ENCODE data around the gene KRT39. TPM values are rescaled to one million over a fixed set of nuclear protein-coding genes. Genes with fewer than 3 reads are reported as not detected.

KRT39 gene
- polyA plus RNA-seq, 1 experiment: not detected

DNA sequence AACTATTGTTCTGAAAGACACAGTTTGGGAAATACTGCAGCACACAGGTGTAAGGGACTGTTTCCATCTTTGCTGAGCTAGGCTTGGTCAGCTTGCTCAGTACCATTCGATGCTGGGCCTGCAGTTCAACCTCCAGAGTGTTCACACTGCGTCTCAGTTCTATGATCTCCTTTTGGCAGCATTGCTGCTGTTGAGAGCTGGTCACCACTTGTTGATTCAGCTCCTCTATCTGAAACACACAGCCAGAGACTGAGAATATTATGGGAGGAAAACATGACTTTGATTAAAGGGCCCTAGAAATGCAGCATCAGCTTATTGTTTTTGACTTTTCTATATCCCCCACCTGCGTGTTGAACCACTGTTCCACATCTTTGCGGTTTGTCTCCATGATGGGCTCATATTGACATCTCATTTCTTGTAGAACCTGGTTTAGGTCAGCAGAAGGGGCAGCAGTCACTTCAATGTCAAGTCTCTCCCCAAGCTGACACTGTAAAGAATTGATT lies 4.6 kb downstream of the KRT39 start:
- Histone ChIP-seq H3K27me3 (ENCODE audit: control insufficient read depth, insufficient read depth, low read length) (no peaks in the 10 kb centered on the region), H3K4me3 (ENCODE audit: low read depth, low read length) (no peak overlapping the region), H3K36me3 (ENCODE audit: control insufficient read depth, insufficient read depth, low read length) (no peaks in the 10 kb centered on the region)
- TF ChIP-seq, protein P1, sequence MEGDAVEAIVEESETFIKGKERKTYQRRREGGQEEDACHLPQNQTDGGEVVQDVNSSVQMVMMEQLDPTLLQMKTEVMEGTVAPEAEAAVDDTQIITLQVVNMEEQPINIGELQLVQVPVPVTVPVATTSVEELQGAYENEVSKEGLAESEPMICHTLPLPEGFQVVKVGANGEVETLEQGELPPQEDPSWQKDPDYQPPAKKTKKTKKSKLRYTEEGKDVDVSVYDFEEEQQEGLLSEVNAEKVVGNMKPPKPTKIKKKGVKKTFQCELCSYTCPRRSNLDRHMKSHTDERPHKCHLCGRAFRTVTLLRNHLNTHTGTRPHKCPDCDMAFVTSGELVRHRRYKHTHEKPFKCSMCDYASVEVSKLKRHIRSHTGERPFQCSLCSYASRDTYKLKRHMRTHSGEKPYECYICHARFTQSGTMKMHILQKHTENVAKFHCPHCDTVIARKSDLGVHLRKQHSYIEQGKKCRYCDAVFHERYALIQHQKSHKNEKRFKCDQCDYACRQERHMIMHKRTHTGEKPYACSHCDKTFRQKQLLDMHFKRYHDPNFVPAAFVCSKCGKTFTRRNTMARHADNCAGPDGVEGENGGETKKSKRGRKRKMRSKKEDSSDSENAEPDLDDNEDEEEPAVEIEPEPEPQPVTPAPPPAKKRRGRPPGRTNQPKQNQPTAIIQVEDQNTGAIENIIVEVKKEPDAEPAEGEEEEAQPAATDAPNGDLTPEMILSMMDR (IDR thresholded peaks at IDR 0.05; ENCODE audit: insufficient read depth, low read depth, low read length): no peak
- CTCF ChIA-PET: interaction anchor here (0.6 to 1.3 kb wide), 6 partner anchors 8 to 63 kb away, joined by 3 to 6 read pairs (median 3); no protein-coding TSS in a partner anchor
- DNase-seq (ENCODE audit: low read depth): no peak
- POLR2A ChIA-PET: interaction anchor here (0.6 kb wide), 1 partner anchor 148 kb away, joined by 3 read pairs; no protein-coding TSS in a partner anchor

DNA sequence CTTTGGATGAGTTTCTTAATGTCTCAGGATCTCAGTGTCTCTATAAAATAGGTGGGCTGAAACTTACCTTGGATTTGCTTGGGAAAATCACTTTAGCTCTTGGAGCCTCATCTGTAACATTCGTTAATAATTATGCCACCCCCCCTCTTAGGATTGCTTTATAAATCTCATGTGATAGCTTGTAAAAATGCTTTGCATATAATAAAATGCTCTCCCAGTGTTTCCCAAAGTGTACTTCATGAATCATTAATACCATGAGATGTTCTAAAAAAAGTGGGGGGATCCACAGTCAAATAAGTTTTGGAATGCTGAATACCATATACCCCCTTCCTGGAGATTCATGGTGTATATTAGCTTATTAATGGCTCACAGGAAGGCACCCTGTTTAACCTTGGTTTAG lies 5.2 kb downstream of the KRT39 start:
- CTCF ChIA-PET: interaction anchor here (1.0 to 1.3 kb wide), 5 partner anchors 9 to 64 kb away, joined by 3 to 6 read pairs (median 3); no protein-coding TSS in a partner anchor
- DNase-seq (ENCODE audit: low read depth): peak; percentile 61
- H3K27me3 ChIP-seq (ENCODE audit: control insufficient read depth, insufficient read depth, low read length): no peaks in the 10 kb centered on the region
- H3K36me3 ChIP-seq (ENCODE audit: control insufficient read depth, insufficient read depth, low read length): no peaks in the 10 kb centered on the region
- TF ChIP-seq, protein P1 (IDR thresholded peaks at IDR 0.05; ENCODE audit: insufficient read depth, low read depth, low read length): no peak
- POLR2A ChIA-PET: interaction anchor here (0.6 kb wide), 1 partner anchor 149 kb away, joined by 3 read pairs; no protein-coding TSS in a partner anchor
- H3K4me3 ChIP-seq (ENCODE audit: low read depth, low read length): no peak overlapping the region

GRCh38 chr17:40960144-40960543 lies 6.6 kb downstream of the KRT39 start:
- no peaks in the 10 kb centered on the region for H3K27me3 ChIP-seq (ENCODE audit: control insufficient read depth, insufficient read depth, low read length)
- DNase-seq (ENCODE audit: low read depth): no peak
- H3K4me3 ChIP-seq (ENCODE audit: low read depth, low read length): no peak overlapping the region
- TF ChIP-seq, protein P1 (IDR thresholded peaks at IDR 0.05; ENCODE audit: insufficient read depth, low read depth, low read length): no peak
- ChIA-PET POLR2A (no interaction called here), CTCF (interaction anchor here (0.9 kb wide), 1 partner anchor 703 kb away, joined by 3 read pairs; no protein-coding TSS in a partner anchor)
- no peaks in the 10 kb centered on the region for H3K36me3 ChIP-seq (ENCODE audit: control insufficient read depth, insufficient read depth, low read length)

- POLR2A ChIA-PET: no interaction called here
- TF ChIP-seq, protein P1 (IDR thresholded peaks at IDR 0.05; ENCODE audit: insufficient read depth, low read depth, low read length): no peak
- H3K4me3 ChIP-seq (ENCODE audit: low read depth, low read length): no peak overlapping the region
- H3K27me3 ChIP-seq (ENCODE audit: control insufficient read depth, insufficient read depth, low read length): no peaks in the 10 kb centered on the region
- H3K36me3 ChIP-seq (ENCODE audit: control insufficient read depth, insufficient read depth, low read length): no peaks in the 10 kb centered on the region
- DNase-seq (ENCODE audit: low read depth): no peak
- CTCF ChIA-PET: interaction anchor here (0.6 to 1.4 kb wide), 7 partner anchors 49 to 592 kb away, joined by 3 to 6 read pairs (median 3); no protein-coding TSS in a partner anchor
Measured at GRCh38 chr17:40958086-40958953, 8.4 kb downstream of the KRT39 start.
